ENCODE measurements around the gene DEPDC5. TPM values are rescaled to one million over a fixed set of nuclear protein-coding genes. Genes with fewer than 3 reads are reported as not detected.

DEPDC5 gene
- total RNA-seq, 4 donors from 2014 or later = 18.0 to 33.9 (median 23.5) TPM

DNA sequence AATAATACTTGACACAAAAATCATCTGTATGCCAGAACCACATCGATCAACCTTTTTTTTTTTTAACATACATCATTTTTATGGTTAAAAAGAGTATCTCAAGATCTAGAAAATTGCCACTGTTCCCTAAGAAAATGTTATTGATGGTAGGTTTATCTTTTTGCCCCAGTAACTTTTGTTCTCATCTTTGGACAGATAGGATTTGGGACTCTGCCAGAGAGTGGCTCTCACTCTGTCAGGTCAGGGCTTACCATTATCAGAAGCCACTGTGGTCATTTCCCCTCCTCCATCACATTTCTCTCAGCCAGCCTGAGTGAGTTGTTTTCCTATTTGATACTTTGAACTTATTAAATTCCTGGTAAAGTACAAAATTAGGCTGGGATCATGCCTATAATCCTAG, 142.7 kb downstream of the DEPDC5 start:
- TF ChIP-seq POLR2A (IDR thresholded peaks at IDR 0.05) (no peak), EP300 (IDR thresholded peaks at IDR 0.05) (no peak)
- TF ChIP-seq, protein P1, sequence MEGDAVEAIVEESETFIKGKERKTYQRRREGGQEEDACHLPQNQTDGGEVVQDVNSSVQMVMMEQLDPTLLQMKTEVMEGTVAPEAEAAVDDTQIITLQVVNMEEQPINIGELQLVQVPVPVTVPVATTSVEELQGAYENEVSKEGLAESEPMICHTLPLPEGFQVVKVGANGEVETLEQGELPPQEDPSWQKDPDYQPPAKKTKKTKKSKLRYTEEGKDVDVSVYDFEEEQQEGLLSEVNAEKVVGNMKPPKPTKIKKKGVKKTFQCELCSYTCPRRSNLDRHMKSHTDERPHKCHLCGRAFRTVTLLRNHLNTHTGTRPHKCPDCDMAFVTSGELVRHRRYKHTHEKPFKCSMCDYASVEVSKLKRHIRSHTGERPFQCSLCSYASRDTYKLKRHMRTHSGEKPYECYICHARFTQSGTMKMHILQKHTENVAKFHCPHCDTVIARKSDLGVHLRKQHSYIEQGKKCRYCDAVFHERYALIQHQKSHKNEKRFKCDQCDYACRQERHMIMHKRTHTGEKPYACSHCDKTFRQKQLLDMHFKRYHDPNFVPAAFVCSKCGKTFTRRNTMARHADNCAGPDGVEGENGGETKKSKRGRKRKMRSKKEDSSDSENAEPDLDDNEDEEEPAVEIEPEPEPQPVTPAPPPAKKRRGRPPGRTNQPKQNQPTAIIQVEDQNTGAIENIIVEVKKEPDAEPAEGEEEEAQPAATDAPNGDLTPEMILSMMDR (IDR thresholded peaks at IDR 0.05) = no peak
- Histone ChIP-seq H3K4me1 (peaks cover 0 to 7% (median 2%) of the 10 kb centered on the region in 4 donors), H3K36me3 (peaks cover 2 to 67% (median 5%) of the 10 kb centered on the region in 3 donors), H3K27ac (no peak overlapping the region), H3K4me3 (no peak overlapping the region), H3K9me3 (no peaks in the 10 kb centered on the region), H3K27me3 (no peaks in the 10 kb centered on the region)
- no peak for DNase-seq (ENCODE audit: low spot score in 2 of 2)
- WGBS, 2 donors = 87 to 90% methylated on average over 1 of the region's 1 CpG

DNA sequence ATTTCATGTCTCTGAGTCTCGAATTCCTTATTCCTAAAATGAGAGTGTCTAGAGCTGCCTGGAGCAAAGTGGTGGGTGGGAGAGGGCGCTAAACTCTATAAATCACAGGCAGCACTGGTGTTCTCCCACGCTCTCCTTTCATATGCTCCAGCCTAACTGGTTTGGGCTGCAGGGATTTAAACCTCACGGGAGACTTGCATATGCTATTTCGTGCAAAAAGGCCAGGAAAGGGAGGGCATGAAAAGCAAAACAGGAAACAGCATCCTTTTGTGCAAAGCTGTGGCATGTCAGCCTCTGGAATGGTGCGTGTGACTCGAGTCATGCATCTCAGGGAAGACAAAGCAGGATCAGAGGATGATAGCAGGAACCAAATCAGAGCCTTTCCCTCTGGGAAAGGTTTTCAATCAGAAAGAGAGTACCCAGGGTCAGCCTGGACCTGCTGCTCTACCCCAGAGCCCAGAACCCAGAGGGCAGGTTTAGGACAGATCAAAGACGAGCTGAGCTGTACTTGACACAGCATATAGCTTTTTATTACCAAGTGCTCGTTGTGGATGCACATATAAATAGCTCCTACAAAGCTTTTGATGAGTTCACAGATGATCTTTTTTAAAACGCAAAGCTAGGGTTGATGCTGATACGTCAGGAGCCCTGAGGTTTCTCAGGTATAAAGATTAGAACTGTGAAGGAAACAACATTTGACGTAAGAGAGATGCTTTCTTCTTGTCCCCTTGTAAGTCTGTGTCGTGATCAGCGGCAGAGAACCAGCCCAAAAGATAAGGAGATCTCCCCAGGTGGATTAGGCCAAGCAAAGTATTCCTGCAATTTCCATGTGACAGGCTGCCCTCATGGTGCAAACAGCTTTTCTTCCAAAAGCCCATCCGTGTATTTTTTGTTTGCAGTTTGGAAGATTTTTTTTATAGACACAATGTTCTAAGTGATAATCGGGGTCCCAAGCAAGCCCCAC, 144.3 kb downstream of the DEPDC5 start:
- DNase-seq (ENCODE audit: low spot score in 2 of 2) = no peak
- WGBS, 2 donors = 50 to 60% methylated on average over 16 of the region's 16 CpGs
- no peak for TF ChIP-seq EP300 (IDR thresholded peaks at IDR 0.05)
- TF ChIP-seq, protein P1 (IDR thresholded peaks at IDR 0.05) = no peak
- no peak for TF ChIP-seq POLR2A (IDR thresholded peaks at IDR 0.05)
- no peaks in the 10 kb centered on the region for H3K27me3 ChIP-seq
- no peak overlapping the region for H3K4me3 ChIP-seq
- H3K9me3 ChIP-seq = no peaks in the 10 kb centered on the region
- H3K27ac ChIP-seq = no peak overlapping the region
- H3K36me3 ChIP-seq = peaks cover 2 to 77% (median 12%) of the 10 kb centered on the region in 3 donors
- peaks cover 0 to 7% (median 2%) of the 10 kb centered on the region in 4 donors for H3K4me1 ChIP-seq

DNA sequence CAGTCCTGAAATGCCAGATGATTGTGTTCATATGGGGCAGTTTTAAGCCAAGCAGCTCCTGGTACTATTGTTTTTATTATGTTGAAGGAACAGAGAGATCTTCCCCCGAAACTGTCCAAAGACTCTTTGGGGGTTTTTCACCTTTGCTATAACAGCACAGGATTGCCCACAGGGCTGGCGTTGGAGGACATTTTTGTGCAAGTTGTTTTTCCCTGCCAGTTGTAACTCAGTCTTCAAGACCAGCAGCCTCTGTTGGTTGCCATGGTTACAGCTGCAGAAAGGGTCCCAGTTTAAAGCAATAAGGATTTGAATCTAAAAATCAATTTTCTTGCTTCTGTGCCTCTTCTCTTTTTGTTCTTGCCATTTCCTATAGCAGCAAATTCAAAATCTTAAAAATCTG, 145.1 kb downstream of the DEPDC5 start:
- 55 to 60% methylated on average over 2 of the region's 2 CpGs for WGBS, 2 donors
- Histone ChIP-seq H3K36me3 (peaks cover 2 to 74% (median 12%) of the 10 kb centered on the region in 3 donors), H3K9me3 (no peaks in the 10 kb centered on the region), H3K27ac (no peak overlapping the region), H3K4me3 (no peak overlapping the region), H3K27me3 (no peaks in the 10 kb centered on the region), H3K4me1 (peaks cover 0 to 3% (median under 1%) of the 10 kb centered on the region in 4 donors)
- no peak for TF ChIP-seq POLR2A (IDR thresholded peaks at IDR 0.05)
- TF ChIP-seq, protein P1 (IDR thresholded peaks at IDR 0.05) = no peak
- TF ChIP-seq EP300 (IDR thresholded peaks at IDR 0.05) = no peak
- no peak for DNase-seq (ENCODE audit: low spot score in 2 of 2)

DNA sequence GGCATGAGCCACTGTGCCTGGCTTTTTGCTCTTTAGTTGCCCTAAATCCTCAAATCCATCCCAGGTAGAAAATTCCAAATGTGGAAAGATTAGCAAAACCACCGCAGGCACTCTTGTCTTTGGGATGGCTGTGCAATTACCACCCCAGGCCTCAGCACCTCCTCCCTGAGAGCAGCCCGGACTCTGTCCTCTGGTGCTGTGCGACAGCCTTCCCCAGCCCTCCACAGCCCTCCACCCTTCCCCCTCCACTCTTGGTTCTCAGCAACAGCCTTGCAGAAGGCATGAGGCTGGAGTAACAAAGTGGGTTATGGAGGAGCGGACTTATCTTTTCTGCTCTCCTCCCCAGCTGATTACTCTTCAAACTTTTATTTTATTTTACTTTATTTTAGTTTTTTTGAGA, 145.8 kb downstream of the DEPDC5 start:
- Histone ChIP-seq H3K9me3 (no peaks in the 10 kb centered on the region), H3K36me3 (peaks cover 2 to 81% (median 12%) of the 10 kb centered on the region in 3 donors), H3K27ac (no peak overlapping the region), H3K4me3 (no peak overlapping the region), H3K27me3 (no peaks in the 10 kb centered on the region), H3K4me1 (no peaks in the 10 kb centered on the region)
- WGBS, 2 donors = 78 to 82% methylated on average over 4 of the region's 4 CpGs
- DNase-seq (ENCODE audit: low spot score in 2 of 2) = no peak
- TF ChIP-seq EP300 (IDR thresholded peaks at IDR 0.05) = no peak
- no peak for TF ChIP-seq POLR2A (IDR thresholded peaks at IDR 0.05)
- TF ChIP-seq, protein P1 (IDR thresholded peaks at IDR 0.05) = no peak

Measured in tibial nerve (tissue), 4 donors.